ENCODE data around the gene DENND5B.

GRCh38 chr12:31465002-31465401 lies 125.9 kb downstream of the DENND5B start:
- TF ChIP-seq CTCF (IDR thresholded peaks at IDR 0.05 in 8 of 11, conservative IDR thresholded peaks at IDR 0.05 in 3 of 11) (no peak), POLR2AphosphoS5 (IDR thresholded peaks at IDR 0.05) (no peak), POLR2A (IDR thresholded peaks at IDR 0.05) (no peak)
